LHCN-M2 (cell line): ENCODE data around the gene COMTD1. TPM values are rescaled to one million over a fixed set of nuclear protein-coding genes. Genes with fewer than 3 reads are reported as not detected.

Experiments
- DNase-seq: peaks from one replicate; pipeline ENCODE4 v3.0.0-alpha.2; 2012; ENCODE audit warnings: low read depth
- total RNA-seq: library from RNA; depleted of rRNA; stranded (reverse); fragments of >200 nt; gene quantifications from 2 replicates; pipeline ENCODE4 v1.2.3, GENCODE V29; 2014

The COMTD1 gene
- total RNA-seq, 1 experiment from 2014 or later, result 11.7 TPM

- no peak for DNase-seq
Measured at GRCh38 chr10:75245354-75246250, 9.8 kb upstream of the COMTD1 start.

GRCh38 chr10:75244487-75245353 is 9.0 kb upstream of the COMTD1 start:
- DNase-seq, result no peak

GRCh38 chr10:75243426-75243825 is 7.7 kb upstream of the COMTD1 start:
- no peak for DNase-seq

GRCh38 chr10:75240329-75241076 is 4.7 kb upstream of the COMTD1 start:
- DNase-seq, result no peak

GRCh38 chr10:75239096-75239790 is 3.5 kb upstream of the COMTD1 start:
- no peak for DNase-seq

GRCh38 chr10:75238182-75239095 is 2.7 kb upstream of the COMTD1 start:
- DNase-seq, result no peak

GRCh38 chr10:75236178-75236825 is 545 bp upstream of the COMTD1 start:
- no peak for DNase-seq

GRCh38 chr10:75234683-75235374 is 928 bp downstream of the COMTD1 start:
- DNase-seq, result no peak

- DNase-seq, result peak; percentile 80
Measured at GRCh38 chr10:75234017-75234682, 1.6 kb downstream of the COMTD1 start.

- DNase-seq, result no peak
Measured at GRCh38 chr10:75233444-75234016, 2.2 kb downstream of the COMTD1 start.

- DNase-seq, result no peak
Measured at GRCh38 chr10:75231672-75232581, 3.8 kb downstream of the COMTD1 start.

- DNase-seq, result peak; percentile 83
Measured at GRCh38 chr10:75230600-75231038, 5.1 kb downstream of the COMTD1 start.

GRCh38 chr10:75229971-75230370 is 5.8 kb downstream of the COMTD1 start:
- no peak for DNase-seq

GRCh38 chr10:75228834-75229233 is 6.9 kb downstream of the COMTD1 start:
- no peak for DNase-seq

- no peak for DNase-seq
Measured at GRCh38 chr10:75228278-75228677, 7.5 kb downstream of the COMTD1 start.

- DNase-seq, result no peak
Measured at GRCh38 chr10:75226656-75227055, 9.1 kb downstream of the COMTD1 start.

GRCh38 chr10:75226095-75226494 is 9.7 kb downstream of the COMTD1 start:
- no peak for DNase-seq
